Measurements from ENCODE around the gene GPC5.

GPC5 gene

DNA sequence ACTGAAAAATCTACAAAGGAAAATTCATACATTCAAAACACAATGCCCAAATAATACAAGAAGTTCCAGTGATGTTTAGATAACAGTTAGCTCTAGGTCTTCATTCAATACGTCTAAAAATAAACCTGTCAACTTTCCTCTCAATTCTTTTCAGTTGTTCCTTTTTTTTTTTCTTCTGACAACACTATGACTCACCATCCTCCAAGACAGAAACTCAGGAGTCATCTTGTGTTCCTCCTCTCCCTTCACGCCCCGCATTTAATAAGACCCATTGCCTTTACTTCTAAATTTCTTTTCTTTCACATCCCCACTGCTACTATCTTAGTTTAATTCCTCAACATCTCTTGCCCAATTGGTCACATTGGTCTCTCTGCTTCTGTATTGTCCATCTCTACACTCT, 759.9 kb downstream of the GPC5 start:
- peak; percentile 6 for DNase-seq (ENCODE audit: low spot score)

- DNase-seq (ENCODE audit: low spot score): no peak
Measured at GRCh38 chr13:92164822-92165221, 766.4 kb downstream of the GPC5 start.

DNA sequence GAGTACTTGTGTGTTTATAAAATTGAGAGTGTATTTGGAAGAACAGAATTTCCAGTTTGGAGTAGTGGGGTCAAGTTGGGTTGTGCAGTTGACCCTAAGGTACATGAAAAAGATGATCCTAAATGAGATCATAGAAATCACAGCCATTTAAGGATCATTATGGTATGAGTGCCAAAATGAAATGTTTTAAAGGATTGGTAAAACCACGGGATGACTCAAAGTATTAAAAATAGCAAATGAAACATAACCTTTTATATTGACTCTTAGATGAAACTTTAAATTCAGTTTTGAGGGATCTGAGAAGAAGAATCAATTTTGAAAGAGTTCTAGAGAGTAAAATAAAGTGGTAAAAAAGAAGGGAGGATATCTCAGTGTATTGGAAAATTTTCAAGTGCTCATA, 773.8 kb downstream of the GPC5 start:
- DNase-seq (ENCODE audit: low spot score): no peak

DNA sequence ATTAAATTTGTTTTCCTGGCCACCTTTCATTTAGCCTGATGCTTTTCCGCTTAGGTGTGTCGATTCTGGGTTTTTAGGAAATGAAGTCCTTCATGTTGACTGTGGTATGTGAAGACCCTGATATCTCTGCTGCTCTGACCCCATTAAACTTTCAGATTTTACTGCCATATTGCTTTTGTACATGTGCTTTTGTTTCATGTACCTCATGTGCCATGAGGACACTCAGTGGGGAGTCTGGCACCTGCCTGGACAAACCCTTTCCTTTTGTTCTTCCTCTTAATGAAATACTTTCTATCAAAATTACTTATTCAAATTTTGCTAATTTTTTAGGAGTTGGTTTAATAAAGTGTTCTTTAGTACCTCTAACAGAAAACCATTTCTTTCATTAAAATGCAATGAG, 774.8 kb downstream of the GPC5 start:
- no peak for DNase-seq (ENCODE audit: low spot score)

- DNase-seq (ENCODE audit: low spot score): peak; percentile 31
Measured at GRCh38 chr13:92175330-92175729, 776.9 kb downstream of the GPC5 start.

GRCh38 chr13:92177966-92178365, 779.5 kb downstream of the GPC5 start:
- DNase-seq (ENCODE audit: low spot score): no peak

DNA sequence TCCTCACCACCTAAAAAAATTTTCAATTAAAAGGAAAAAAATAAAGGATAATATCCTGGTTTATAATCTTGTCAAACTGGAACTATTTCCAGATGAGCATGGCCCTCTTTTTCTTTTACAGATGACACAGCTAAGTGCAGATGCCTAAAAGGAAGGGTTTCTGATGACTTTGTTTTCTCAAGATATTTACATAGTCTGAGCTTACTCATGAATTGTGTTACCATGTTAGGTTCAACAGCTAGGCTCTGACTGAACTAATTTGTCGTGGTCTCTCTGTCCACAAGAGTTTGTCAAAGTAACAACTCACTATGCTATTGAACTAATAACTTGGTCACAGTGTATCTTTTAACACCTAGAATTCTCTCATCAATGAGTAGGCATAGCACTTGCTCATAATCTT, 780.8 kb downstream of the GPC5 start:
- DNase-seq (ENCODE audit: low spot score): no peak

DNA sequence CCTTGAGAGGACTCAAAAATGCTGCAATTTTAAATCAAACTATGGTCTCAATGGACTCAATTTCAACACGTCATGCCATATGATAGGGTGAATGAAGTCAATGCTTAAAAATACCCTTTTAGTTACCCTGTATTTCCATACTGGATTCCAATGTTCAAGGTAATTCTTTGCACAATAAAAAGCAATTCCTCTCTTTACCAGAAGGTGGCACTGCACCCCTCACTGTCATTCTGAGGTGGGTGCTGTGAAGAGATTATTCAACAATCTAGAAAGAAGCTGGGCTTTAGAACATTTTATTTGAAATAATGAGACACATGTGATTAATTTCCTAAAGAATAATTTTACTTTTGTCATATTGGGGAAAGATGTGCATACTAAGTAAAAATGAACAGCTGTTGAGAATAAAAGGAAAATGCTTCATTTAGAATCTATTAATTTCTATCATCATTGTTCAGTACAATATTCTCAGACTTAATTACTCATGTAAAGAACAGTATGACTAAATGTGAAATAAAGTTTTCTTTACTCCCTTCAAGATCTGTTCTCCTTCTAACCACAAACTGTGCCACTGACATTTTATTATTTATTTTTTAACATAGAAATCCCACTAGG, 789.1 kb downstream of the GPC5 start:
- peak; percentile 33 for DNase-seq (ENCODE audit: low spot score)

- DNase-seq (ENCODE audit: low spot score): no peak
Measured at GRCh38 chr13:92188574-92188973, 790.2 kb downstream of the GPC5 start.

- DNase-seq (ENCODE audit: low spot score): no peak
Measured at GRCh38 chr13:92196591-92197256, 798.3 kb downstream of the GPC5 start.

DNA sequence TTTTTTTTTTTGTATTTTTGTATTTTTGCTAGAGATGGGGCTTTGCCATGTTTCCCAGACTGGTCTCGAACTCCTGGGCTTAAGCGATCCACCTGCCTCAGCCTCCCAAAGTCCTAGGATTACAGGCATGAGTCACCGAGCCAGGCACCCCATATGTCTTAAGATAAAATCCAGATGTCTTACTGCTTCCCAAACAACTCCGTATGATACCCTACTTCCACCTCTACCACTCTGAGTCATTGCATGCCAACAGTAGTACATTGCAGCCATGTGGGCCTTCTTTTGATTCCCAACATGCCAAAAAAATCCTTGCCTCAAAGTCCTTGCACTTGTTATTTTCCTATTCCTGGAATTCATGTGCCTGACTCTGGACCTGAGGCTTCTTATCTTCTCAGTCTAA, 799.2 kb downstream of the GPC5 start:
- DNase-seq (ENCODE audit: low spot score): no peak

- DNase-seq (ENCODE audit: low spot score): no peak
Measured at GRCh38 chr13:92218615-92219014, 820.2 kb downstream of the GPC5 start.

DNA sequence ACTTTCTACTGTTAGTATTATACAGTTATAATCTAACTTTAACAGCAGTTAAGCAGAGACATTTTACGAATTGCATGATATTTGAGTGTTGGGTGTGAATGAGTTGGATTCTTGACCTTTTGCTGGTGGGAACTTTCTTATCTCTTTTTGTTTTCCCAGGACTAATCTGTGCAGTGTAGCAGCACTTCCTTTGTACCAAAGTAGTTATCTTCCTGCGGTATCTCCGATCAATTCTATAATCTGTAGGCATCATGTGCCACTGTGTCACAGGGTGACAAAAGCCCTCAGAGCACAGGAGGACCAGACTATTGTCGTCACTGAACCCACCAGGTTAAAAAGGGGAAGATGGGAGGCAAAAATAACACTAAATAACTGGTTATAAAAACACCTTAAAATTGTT, 823.5 kb downstream of the GPC5 start:
- DNase-seq (ENCODE audit: low spot score): no peak

- DNase-seq (ENCODE audit: low spot score): no peak
Measured at GRCh38 chr13:92224052-92224821, 825.8 kb downstream of the GPC5 start.

DNA sequence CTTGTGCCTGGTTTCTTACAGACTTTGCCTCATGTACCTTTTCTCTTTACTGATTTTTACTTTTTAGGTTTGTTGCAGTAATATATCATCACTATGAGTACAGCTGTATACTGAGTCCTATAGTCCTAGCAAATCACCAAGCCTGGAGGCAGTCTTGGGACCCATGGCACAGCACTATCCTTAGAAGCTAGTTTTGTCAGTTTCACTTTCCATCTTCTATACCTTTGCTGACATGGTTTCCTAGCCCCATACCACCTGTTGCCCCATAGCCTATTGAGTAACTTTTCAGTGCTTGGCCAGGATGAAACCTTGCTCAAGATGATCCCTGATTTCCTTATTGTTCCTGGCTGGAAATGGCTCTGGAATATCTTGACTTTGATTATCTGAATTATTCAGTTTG, 826.4 kb downstream of the GPC5 start:
- no peak for DNase-seq (ENCODE audit: low spot score)

GRCh38 chr13:92225861-92226260, 827.4 kb downstream of the GPC5 start:
- DNase-seq (ENCODE audit: low spot score): no peak

- DNase-seq (ENCODE audit: low spot score): no peak
Measured at GRCh38 chr13:92232871-92233270, 834.5 kb downstream of the GPC5 start.

GRCh38 chr13:92251671-92252210, 853.3 kb downstream of the GPC5 start:
- no peak for DNase-seq (ENCODE audit: low spot score)

DNA sequence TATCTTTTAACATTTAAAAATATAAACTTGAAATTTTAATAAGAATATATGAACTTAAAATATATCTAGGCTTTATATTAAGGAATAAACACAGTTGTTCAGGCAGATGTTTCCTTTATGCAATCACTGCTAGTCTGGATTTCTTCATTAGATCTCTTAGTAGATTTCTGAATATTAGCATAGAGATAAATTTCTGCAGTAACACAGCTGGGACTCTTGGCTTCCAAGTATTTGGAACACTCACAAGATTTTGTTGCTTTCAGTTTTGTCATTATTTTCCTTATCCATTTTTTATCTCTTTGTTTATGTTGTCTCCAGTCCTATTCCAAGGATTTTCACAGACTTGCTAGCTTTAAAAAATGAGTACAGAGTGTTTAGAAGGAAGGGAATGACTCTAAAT, 857.1 kb downstream of the GPC5 start:
- no peak for DNase-seq (ENCODE audit: low spot score)

- DNase-seq (ENCODE audit: low spot score): no peak
Measured at GRCh38 chr13:92256211-92256610, 857.8 kb downstream of the GPC5 start.

DNA sequence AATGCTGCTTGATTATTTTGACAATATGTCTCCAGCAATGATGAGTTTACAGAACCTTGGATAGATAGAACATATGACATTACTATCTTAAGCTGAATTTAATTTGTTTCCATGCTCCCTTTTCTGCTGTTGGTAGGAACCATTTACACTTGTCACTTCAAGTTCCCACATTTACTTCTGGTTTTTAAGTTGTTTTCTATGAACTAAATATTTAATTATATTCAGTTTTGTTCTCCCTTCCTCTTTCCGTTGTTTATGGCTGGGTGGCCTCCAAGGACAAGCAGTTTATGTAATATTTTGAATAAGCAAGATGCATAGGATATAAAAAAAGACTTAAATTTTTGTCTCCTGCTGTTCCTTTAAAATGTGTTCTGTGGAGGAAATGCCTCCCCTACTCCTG, 860.6 kb downstream of the GPC5 start:
- DNase-seq (ENCODE audit: low spot score): no peak

DNA sequence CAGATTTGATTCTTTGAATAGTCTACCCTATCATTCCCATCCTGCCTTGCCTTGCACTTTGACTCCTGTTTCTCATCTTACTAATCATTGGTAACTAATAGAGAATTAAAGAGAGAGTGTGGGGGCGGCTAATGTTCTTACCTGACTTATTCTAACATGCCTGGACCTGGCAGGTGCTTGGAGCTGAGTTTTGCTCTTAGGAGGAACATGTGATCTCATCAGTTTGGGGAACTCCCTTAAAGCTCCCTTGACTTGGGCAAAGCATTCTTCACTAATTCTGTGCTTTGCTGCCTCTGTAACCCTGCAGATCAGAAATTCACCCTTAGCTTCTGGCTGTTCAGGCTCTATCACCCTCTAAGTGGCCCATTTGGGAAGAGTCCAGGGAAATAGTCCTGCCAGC, 861.1 kb downstream of the GPC5 start:
- DNase-seq (ENCODE audit: low spot score): no peak

GRCh38 chr13:92260363-92260762, 861.9 kb downstream of the GPC5 start:
- no peak for DNase-seq (ENCODE audit: low spot score)
